Stimulated activated naive CD4-positive, alpha-beta T cell treated with Interleukin-2 at 50 U/mL for 16 hours (primary cell): ENCODE data around the gene PAFAH1B1.

Experiments
- DNase-seq: peaks from one replicate; lab custom pipeline; 2025; lab: John Stamatoyannopoulos, UW

PAFAH1B1 gene

DNA sequence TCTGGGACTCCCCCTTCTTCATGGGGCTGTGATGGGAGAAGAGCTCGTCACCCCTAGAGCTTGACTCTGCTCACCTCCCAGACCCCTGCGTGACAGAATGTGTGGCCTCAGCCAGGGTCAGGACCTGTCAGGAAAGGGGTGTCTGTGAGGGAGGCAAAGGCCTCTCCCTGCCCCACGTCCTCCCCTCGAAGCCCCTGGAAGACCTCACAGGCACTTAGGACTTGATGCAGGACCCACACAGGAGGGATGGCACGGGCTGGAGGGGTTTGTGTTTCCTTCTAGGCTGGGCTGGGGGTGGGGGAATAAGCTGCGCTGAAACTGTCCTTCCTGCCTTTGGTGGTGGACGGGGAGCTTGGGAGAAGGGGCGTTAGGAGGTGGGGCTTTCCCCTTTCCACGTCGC lies 129.2 kb downstream of the PAFAH1B1 start:
- DNase-seq = no peak

DNA sequence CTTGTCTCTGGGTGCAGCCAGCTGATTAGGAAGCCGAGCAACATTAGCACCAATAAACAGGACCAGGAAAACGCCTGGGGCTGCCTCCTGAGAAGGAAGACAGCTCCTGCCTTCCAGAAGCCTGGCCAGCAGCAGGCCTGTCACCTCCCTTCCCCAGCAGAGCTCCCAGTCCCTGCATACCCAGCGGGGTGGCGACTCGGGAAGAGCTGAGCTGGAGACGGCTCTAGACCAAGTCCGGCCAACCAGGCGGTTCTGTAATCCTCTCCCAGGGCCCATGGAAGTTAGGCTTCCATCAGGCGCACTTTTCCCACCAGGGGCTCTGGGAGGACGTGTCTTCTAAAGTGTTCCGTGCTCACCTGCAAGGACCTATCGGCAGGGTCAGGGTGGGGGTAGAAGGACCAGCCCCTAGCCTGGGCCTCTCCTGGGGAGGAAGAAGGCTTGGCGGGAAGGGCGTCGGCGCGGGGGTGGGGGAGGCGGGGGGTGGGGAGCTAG lies 130.1 kb downstream of the PAFAH1B1 start:
- no peak for DNase-seq

DNA sequence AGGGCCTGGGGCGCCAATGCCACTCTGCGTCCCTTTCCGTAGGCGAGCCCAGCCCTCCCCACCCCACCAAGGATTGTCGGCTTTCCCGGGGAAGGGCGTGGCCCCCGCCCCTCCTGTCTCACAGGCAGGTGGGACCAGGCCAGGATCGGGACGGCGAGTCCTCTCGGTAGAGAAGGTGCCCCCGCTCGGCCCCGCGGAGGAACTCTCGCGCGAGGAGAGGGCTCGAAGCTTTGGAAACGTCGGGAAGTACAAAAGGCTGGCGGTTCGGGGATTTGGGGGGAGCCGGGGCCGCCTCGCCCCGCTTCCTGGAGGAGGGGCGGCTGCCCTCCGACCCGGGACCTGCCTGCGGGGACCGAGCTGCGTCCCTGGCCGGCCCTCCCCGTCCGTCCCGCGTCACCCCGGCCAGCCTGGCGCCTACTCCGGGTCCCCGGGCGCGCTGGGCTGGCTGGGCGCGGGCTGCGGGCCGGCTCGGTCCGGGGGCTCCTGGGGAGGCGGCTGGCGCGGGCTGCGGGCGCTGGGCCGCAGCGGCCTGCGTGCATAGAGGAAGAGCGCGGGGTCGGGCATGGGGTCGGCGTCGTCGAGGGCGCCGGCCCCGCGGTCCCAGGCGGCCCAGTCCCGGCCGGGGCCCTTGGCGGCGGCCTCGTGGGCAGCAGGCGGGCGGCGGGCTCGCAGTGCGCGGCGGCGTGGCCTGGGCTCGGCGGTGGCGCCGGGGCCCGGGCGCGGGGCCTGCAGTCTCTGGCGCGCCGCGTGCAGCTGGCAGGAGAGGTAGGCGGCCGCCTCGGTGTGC lies 130.7 kb downstream of the PAFAH1B1 start:
- no peak for DNase-seq

DNA sequence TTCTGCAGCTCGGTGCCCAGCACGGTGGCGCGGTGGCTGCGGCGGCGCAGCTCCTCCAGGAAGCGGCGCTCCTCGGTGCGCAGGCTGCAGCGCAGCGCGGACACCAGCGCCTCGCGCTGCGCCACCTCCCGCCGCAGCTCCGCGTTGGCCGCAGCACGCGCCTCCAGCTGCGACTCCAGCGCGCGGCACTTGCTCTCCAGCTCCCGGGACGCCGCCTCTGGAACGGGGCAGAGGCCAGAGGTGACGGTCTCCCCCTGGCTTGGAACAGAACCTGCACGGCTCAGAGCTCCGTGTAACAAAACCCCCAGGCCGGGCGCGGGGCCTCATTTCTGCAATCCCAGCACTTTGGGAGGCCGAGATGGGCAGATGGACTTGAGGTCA lies 131.3 kb downstream of the PAFAH1B1 start:
- DNase-seq = peak; percentile 12

DNA sequence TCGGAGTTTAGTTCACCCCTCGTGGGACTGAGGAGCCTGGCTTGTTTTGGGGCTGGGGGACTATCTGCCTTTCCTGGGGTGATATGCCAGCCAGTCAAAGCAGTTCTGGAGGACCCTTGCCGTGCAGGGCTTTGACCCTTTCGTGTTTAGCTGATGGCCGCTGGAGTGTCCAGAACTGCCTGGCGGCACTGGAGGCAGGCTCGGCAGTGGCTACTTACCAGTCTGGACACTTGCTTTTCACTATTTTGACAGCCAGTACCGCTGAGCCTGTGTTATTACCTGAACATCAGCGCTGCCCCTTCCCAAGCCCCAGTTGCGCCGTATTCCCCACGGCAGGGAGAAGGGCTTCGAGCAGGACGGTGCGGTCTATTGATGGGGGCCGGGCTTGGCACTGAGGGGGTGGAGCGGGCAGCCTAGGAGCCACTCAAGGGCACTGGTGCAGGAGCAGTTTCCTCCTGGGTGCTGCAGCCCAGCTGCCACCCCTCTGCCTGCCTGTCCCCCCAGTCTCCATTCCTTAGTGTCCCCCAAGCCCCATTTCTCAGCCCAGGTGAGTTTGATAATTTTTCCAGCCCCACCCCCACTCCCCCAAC lies 137.4 kb downstream of the PAFAH1B1 start:
- DNase-seq = no peak

DNA sequence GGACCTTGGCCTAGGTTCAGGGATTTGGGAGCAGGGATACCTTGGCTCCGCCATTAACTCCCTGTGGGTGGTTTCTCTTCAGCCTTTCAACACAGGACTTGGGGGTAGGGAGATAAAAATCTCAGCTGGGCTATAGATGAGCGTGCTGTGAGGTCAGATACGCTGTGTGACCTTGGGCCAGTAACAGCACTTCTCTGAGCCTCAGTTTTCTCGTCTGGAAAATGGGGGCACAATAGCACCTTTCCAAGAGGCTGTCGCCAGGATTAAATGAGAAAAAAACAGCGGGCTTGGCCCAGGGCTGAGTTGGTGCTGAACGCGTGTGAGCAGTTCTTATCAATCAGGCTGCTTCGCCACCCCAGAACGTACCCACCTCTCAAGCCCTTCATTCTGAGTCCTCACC lies 138.4 kb downstream of the PAFAH1B1 start:
- DNase-seq = no peak

DNA sequence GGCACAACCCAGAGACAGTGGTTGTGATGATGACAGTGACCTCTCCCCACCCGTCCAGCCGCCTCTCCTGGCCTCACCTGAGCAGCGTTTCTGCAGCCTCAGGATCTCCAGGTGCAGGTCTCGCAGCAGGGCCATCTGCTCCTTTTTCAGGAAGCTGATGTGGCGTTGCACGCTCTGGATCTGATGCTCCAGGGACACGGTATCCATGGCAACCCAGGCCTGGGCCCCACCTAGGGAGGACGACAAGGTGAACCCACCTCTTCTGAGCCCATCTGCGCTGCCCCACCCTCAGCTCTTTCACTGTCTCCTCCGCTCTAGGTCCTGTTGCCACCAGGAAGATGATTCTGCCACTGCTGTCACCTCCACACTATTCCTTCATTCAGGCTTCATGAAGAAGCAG lies 141.5 kb downstream of the PAFAH1B1 start:
- no peak for DNase-seq
